Superior temporal gyrus (tissue), 1 donor: ENCODE results near the gene GJC2.

ENCODE experiments used
- DNase-seq: peaks from one replicate; pipeline ENCODE4 v3.0.0-alpha.2; 2016; ENCODE audit errors: extremely low spot score

GJC2 gene

DNA sequence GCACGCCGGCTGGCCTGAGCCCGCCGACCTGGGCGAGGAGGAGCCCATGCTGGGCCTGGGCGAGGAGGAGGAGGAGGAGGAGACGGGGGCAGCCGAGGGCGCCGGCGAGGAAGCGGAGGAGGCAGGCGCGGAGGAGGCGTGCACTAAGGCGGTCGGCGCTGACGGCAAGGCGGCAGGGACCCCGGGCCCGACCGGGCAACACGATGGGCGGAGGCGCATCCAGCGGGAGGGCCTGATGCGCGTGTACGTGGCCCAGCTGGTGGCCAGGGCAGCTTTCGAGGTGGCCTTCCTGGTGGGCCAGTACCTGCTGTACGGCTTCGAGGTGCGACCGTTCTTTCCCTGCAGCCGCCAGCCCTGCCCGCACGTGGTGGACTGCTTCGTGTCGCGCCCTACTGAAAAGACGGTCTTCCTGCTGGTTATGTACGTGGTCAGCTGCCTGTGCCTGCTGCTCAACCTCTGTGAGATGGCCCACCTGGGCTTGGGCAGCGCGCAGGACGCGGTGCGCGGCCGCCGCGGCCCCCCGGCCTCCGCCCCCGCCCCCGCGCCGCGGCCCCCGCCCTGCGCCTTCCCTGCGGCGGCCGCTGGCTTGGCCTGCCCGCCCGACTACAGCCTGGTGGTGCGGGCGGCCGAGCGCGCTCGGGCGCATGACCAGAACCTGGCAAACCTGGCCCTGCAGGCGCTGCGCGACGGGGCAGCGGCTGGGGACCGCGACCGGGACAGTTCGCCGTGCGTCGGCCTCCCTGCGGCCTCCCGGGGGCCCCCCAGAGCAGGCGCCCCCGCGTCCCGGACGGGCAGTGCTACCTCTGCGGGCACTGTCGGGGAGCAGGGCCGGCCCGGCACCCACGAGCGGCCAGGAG, 8.6 kb downstream of the GJC2 start:
- no peak for DNase-seq

DNA sequence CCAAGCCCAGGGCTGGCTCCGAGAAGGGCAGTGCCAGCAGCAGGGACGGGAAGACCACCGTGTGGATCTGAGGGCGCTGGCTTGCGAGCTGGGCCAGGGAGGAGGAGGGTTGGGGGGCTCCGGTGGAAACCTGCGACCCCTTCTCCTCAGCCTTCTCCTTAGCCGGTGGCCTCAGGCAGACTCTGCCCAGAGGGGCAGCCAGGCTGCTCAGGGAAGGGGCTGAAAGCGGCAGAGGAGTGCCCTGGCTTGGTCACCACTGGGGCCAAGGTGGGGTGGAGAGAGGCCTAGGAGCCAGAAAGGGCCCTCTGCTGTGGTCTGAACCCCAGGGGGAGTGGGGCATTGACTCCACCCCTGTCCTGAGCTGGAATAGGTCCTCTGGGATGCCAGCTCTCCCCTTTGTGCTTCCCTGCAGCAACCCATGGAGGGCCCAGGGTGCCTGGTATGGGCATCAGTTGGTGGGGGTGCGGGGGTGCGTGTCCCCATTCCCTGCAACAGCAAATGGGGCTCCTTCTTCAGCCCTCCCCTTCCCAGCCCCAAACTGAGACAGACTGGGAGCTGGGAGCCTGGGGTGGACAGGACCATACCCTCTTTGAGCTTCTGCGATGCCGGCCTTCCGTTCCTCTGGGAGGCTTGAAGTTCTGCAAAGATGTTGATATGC, 9.4 kb downstream of the GJC2 start:
- no peak for DNase-seq

DNA sequence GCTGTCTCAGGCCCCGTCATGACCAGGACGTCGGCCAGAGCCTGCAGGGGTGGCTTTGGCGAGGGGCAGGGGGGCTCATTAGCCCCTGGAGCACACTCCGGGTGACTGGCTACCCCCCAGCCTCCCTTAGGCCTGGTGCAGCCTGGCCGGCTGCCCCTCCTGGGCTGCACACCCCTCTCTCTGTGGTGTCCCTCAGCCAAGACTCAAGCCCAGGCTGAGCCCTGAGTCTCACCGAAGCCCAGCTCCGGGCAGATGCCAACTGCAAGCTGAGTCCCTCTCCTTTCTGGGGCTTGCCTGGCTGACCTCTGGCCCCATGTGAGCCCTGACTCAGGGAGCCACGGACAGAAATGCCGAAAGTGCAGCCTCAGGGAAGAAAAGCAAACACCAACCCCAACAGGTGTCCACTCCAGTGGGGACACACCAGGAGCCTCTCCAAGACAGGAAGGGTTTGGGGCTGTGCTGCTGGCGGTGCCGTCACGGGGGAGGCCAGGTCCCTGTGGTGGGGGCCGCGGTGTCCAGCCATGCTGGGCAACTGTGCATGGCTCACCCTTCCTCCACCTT, 10.6 kb downstream of the GJC2 start:
- DNase-seq = no peak

DNA sequence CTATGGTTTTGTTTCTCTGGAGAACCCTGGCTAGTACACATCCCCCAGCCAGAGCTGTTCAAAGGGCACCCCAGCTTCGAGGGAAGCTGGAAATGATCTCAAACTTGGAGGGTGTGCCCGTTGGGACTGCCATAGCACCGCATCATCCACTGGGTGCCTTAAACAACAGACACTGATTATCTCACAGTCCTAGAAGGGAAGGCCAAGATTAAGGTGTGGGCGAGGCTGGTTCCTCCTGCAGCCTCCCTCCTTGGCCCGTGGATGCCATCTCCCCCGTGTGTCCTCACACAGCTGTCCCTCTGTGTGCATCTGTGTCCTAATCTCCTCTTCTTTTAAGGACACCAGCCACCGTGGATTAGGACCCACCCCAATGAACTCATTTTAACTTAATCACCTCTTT, 11.6 kb downstream of the GJC2 start:
- no peak for DNase-seq

DNA sequence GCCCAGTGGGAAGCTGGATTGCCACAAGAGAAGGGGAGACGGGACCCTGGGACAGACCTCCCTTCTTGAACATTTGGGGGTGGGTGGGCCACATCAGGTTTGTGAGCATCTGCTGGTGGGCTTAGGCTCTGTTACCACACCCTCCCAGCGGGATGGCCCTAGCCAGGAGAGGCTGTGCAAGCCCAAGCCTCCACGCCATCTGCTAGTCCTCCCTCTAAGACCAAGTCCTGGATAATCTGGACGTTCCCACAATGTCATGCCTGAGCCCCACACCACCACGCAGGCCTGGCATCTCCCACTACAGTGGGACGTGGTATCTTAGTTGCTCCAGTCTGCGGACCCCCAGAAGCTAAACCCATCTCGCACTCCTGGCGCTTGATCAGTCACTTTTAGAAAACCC, 12.1 kb downstream of the GJC2 start:
- no peak for DNase-seq

DNA sequence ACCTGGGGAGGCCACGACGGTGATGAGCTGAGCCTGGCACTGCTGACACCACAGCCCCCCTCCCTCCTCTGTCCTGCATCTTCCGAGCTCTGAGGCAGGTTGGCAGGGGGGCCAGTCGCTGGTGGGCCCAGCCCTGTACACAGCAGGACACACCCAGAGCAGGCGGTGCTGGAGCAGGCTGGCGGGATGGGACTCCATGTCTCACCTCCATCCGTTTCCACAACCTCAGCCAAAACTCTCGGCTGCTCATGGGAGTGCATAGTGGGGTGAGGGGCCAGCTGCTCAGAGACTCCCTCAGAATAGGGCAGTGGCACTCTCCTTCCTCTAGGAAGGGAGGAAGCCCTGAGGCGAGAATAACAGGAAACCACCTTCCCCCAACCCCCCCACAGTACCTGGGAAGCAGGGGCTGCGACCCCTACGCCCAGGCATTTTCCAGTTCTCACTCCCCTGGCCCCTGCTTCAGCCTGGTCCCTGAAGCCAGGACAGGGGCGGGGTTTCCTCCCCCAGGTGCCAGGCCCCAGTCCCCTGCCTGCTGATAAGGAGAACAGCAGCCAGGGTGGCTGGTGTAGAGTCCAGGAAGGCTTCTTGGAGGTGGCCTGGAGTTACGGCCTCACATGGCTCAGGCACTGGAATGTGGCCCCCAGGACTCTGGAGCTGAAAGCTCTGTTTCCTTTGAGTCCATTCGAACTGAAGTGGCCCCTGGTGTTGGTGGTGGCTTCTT, 12.7 kb downstream of the GJC2 start:
- no peak for DNase-seq

DNA sequence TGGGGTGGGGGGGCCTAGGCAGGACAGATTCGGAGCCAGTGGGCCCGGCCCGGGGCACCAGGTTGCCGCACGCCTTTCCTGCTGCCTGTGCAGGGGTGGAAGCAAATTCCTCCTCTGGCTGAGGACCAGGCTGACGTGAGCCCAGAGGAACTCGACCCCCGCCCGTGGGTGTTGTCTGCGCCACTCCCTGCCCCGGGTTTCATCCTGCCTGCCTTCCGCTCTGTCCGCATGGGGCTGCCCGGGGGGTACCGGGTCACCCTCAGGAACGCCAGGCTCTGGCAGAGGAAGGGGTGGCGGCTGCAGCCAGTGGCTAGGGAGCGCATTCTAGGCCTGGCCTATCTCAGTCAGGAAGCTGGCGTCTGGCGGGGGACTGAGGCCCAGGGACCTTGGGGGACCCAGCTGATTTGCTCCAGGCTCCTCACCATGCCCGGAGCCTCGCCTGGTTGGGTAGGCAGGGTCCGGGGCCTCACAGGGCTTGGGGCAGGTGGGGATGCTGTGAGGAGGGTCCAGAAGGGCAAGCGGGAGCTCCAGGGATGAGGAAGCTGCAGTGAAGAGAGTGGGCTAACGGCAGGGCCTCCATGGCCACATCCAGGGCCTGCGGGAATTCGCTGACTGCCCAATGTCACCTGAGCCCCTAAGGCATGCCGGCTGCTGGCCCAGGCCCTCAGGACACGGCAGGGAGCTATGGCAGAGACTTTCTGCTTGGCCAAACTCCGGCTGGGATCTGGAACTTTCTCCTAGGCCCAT, 13.4 kb downstream of the GJC2 start:
- no peak for DNase-seq

DNA sequence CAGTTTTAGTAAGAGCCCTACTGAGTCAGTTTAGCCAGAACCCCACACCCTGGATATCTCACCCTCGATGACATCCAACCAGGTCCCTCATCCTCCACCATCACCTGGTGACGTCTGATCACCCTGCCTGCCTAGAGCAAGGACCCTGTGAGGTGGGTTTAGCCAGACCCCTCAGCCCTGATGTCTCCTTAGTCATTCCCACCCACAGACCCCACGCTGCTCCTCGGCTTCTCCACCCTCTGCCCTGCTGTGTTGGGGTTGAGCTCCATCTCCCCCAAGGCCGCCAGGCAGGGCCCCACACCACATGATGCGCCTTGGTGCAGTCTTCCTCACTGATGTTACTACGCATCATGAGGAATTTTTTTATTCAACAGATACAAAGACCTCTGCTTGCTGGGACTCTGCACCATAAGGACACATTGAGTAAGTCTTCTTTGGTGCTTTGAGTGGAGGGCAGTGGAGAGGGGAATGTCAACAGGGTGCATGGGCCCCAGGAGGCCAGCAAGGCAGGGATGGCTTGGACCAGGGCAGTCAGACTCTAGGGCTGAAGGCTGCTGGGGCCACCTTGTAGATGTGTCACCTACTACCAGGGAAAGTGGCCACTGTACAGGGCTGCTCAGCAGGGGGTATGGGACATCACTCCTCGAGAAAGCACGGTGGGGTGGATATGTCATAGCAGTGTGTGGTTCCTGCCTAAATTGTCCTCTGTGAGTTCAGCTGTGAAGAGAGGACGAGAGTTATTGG, 14.2 kb downstream of the GJC2 start:
- no peak for DNase-seq

DNA sequence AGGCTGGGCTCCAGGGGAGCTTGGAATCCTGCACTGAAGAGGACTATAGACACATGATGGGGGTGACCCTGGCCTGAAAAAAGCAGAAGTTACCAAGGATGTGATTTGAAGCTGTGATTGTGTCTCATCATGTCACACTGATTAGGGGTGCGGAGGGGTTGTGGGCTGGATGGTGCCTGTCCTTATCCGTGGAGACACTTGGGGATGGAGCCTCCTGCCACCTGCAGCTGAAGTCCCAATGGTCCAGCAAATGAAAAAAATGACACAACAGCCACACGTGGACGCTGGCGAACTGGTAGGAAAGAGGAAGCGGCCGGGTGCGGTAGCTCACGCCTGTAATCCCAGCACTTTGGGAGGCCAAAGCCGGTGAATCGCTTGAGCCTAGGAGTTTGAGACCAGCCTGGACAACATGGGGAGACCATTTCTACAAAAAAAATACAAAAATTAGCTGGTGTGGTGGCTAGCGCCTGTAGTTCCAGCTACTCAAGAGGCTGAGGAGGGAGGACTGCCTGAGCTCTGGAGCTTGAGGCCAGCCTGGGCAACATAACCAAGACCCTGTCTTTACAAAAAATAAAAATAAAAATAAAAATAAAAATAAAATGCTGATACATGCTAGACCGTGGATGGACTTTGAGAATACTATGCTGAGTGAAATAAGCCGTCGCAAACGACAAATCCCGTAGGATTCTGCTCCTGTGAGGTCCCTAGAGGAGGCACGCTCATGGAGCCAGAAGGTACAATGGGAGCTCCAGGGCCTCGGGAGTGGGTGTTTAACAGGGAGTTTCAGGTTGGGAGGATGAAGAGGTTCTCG, 15.0 kb downstream of the GJC2 start:
- no peak for DNase-seq

DNA sequence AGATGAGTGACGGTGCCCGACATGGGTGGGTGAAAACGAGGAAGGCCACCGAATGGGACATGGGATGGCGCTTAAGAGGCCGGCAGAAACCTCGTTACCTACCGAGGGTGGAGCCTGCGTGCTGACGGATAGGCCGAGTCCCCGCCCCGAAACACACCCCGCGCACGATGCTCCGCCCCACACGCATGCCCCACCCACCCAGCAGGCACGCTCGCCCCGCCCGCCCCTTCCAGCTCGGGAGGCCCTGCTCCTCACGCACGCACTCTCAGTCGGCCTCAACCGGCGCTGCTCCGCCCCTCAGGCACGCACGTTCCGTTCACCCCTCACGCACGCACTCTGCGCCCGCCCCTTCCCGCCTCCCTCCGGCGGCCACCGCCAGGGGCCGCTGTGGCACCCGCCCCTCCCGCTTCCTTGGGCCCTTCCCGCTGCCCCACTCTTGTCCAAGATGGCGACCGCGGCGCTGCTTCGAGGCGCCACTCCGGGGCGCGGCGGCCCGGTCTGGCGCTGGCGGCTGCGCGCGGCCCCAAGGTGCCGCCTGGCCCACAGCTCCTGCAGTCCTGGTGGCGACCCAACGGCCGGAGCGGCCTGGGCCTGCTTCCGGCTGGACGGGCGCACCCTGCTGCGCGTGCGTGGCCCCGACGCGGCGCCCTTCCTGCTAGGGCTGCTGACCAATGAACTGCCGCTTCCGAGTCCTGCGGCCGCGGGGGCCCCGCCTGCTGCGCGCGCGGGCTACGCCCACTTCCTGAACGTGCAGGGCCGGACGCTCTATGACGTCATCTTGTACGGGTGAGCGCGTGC, 15.8 kb downstream of the GJC2 start, which contains the start of gene IBA57:
TSS of gene IBA57 (plus strand) at position 433 of the 798 bp plus-strand sequence. CDS start at position 446, 13 bp downstream.
- peak; percentile 97 for DNase-seq

DNA sequence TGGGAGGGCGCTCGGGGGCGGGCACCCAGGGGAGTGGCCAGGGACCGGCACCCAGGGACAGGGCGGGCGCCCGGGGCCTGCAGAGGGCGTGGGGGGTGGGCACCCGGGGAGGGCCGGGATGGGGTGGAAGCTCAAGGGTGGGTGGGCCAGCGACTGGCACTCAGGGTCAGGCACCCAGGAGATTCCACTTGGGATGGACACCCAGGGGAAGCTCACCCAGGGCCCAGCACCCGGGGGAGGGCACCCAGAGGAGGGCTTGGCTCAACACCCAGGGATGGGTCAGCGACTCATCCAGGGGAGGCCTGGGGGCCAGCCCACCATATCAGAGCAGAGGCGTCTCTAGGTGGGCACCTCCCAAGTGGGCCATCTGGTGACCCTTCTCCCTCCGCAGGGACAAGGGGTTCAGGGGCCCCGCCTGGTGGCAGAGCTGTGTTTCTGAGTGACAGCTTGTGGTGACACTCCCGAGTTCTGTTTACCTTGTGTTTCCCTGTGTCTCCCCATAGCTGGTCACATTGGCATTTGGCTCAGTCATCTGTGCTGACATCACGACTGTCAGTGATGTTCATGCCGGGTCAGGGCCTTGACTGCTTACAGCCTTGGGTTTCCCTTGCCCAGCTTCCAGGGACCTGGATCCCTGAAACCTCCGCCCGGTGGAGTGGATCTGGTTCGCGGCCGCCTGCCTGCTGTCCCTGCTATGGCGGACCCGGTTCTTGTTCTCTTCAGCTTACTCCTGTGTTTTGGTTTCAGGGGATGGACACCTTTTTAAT, 16.6 kb downstream of the GJC2 start:
- DNase-seq = peak; percentile 73

DNA sequence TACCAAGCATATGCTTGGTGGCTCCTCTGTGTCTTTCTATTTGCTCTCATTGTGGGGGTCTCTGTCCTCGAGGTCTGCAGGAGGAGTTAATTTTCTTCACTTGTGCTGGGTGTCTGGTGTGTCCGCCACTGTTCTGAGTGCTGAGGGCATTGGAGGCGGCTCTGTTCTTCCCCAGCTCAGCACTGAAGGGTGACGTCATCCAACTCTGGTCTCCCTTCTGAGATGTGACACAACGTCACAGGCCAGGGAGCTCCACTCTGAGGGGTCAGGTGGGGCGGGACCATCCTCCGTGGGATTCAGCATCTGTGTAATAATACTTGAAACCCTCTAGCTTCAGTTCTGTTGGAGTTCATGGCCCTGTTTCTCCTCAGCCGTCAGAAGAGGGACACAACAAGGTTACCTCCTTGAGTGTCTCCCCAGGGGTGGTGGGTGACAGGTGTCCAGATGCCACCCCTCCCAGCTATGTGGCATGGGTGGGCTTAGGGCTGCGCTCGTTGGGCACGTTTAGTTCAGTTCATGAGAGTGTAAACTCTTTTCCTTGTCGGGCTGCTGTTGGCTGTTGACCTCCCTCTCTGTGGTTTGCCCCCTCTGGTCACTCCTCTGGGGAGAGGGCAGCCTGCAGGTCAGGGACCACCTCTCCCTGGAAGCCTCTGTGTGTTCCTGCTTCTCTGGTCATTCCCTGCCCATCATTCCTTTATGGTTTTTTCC, 19.0 kb downstream of the GJC2 start:
- DNase-seq = no peak

DNA sequence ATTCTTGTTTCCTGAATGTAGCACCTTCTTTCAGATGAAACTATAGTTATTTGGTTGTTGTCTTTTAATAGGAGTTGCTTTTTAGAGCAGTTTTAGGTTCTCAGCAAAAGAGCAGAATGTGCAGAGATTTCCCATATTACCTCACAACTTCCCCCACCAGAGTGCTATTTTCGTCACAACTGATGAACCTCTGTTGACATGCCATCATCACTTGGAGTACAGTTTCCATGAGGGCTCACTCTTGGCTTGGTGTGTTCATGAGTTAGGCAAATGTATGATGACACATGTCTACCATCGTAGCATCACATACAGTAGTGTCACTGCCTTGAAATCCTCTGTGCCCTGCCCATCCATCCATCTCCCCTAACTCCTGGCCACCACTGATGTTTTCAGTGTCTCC, 19.6 kb downstream of the GJC2 start:
- no peak for DNase-seq

DNA sequence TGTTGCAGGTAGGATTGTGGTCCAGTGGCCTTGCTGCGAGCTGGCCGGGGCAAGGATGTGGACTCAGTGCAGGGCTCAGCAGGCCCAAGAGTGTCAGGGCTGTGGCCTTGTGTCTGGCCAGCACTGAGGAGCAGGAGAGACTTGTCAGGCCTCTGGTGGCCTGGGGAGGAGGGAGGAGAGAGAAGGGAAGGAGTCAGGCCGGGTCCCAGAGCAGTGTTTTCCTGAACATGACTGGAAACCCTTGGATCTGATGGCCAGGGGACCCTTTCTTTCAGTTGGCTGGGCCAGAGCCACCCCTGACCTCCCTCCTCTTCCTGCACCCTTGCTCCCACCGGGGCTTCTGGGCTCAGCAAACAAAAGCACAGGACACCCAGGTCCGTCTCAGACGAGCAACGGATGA, 20.9 kb downstream of the GJC2 start:
- no peak for DNase-seq

DNA sequence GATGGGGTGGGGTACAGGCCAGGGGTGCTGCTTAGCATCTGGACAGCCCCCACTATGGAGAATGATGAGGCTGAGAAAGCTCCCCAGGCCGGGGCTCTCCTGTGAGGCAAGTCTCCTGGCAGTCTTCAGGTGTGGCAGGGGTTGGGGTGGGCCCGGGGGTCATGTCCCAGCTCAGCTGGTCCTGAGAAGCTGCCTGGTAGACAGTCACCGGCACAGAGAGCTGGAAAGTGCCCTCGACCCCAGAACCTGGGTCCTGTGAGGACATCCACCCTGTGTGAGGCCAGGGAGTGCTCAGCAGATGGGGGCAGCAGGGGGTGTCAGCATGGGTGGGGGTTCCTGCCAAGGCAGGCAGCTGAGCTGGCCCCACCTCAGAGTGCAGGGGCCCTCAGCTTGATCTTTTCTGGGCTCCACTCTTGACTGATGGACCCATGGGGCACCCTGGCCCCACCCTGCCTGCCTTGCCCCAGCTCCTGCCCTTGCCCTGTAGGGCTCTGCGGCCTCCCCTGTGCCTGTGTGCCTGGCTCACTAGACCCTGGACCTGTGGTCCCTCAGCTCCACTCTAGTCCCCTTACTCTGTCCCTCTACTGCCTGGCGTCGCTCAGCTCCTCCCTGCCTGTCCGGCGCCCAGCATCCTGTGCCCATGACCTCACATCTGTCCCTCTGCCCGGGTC, 21.6 kb downstream of the GJC2 start:
- no peak for DNase-seq

DNA sequence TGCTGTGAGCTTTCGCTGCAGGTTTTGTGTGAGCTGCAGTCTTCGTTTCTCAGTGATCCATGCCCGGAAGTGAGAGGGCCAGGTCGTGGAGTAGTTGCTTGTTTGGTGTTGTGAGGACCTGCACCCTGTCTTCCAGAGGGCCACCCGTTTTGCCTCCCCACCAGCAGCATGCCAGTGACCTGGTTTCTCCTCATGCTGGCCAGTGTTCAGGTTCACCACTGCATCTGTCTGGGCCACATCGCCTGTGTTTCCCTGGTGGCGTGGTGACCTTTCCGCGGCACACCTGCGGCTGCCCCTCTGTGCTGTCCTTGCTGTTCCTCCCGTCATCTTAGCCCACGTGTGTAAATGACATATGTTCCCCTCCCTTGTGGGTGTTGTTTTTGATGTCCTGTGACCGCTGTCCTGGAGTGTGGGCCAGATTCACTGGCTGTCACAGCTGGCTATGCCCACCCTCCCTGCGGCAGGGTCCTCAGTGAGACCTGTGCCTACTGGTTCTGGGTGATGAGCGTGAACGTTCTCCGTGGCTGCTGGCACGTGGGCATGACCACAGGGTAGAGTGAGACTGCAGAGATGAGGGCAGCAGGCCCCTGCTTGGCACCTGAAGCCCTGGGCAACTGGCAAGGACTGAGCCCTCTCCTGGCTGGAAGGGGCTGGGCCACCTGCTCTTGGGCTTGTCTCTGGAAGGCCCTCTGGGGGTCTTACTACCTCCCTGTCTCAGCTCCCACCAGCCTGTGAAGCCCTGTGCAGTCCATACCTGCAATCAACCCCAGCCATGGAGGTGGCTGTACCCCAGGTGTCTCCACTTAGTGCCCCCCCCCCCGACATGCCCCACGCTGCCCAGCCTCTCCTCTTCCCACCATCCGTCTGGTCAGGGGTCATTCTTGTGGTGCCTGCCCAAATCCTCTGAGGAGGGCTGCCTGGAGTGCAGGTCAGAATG, 23.1 kb downstream of the GJC2 start:
- no peak for DNase-seq
